ENCODE measurements around the gene LILRB1. TPM values are rescaled to one million over a fixed set of nuclear protein-coding genes. Genes with fewer than 3 reads are reported as not detected.

LILRB1 gene
- total and polyA plus RNA-seq, 2 donors (not counting 3 experiments of a cell fraction or from before 2014, with no cell fraction given) = not detected

GRCh38 chr19:54644056-54644455 lies 13.8 kb downstream of the LILRB1 start:
- no peak overlapping the region for H3K27ac ChIP-seq (ENCODE audit: insufficient read depth, low read depth, low read length)
- FAIRE-seq (no peak), DNase-seq (ENCODE audit: low read depth, low spot score) (no peak)
- no TSS peak for BruUV-seq (replicated peaks)
- no peaks in the 10 kb centered on the region for H3K9me3 ChIP-seq (replicated peaks; ENCODE audit: control insufficient read depth, insufficient read depth, low read length)
- no peaks in the 10 kb centered on the region for H3K36me3 ChIP-seq (ENCODE audit: control insufficient read depth in 2 of 2, extremely low read depth in 1 of 2, insufficient read depth in 2 of 2, low read length in 2 of 2)
- TF ChIP-seq FOS (IDR thresholded peaks at IDR 0.05; ENCODE audit: borderline replicate concordance, insufficient read depth, low read length) (no peak), JUN (IDR thresholded peaks at IDR 0.05; ENCODE audit: borderline replicate concordance, insufficient read depth, insufficient read length, low read depth) (no peak), MYC (IDR thresholded peaks at IDR 0.05; ENCODE audit: low read depth, low read length) (no peak), EZH2 (IDR thresholded peaks at IDR 0.05; ENCODE audit: borderline replicate concordance, low read depth, low read length, severe bottlenecking) (no peak), MAX (IDR thresholded peaks at IDR 0.05; ENCODE audit: insufficient read depth, insufficient read length) (no peak), CTCF (IDR thresholded peaks at IDR 0.05; ENCODE audit: extremely low read depth in 1 of 2, insufficient read depth in 1 of 2, low read depth in 1 of 2, low read length in 2 of 2) (no peak), POLR2A (IDR thresholded peaks at IDR 0.05; ENCODE audit: low read depth, low read length) (no peak), GATA2 (IDR thresholded peaks at IDR 0.05; ENCODE audit: insufficient read depth, insufficient read length, low read depth, low read length) (no peak), POLR2AphosphoS5 (IDR thresholded peaks at IDR 0.05; ENCODE audit: insufficient read depth, low read depth, low read length) (no peak)
- H3K79me2 ChIP-seq (ENCODE audit: control insufficient read depth, insufficient read depth, low read length) = no peaks in the 10 kb centered on the region
- H3K4me3 ChIP-seq (replicated peaks in 1 of 3; ENCODE audit: insufficient read depth in 1 of 3, low read depth in 1 of 3, low read length in 3 of 3) = no peak overlapping the region
- ChIA-PET CTCF (no interaction called here), POLR2A (no interaction called here)
- H2AFZ ChIP-seq (ENCODE audit: low read depth, low read length) = no peak overlapping the region
- H3K4me1 ChIP-seq (ENCODE audit: control insufficient read depth, extremely low read depth, insufficient read depth, low read length) = no peaks in the 10 kb centered on the region
- dilution Hi-C loops (cut with MboI; ENCODE audit: extremely low pct_ligation_motif_present, low sequenced_read_pairs) = no loop called here
- H3K27me3 ChIP-seq (ENCODE audit: control insufficient read depth in 2 of 2, insufficient read depth in 2 of 2, low read length in 2 of 2) = no peaks in the 10 kb centered on the region
- H4K20me1 ChIP-seq (replicated peaks; ENCODE audit: control insufficient read depth, extremely low read depth, insufficient read depth, low read length) = no peaks in the 10 kb centered on the region
- intact Hi-C loops (cut with micrococcal nuclease) = no loop called here
- H3K9ac ChIP-seq (replicated peaks; ENCODE audit: extremely low read depth, insufficient read depth, low read length) = no peak overlapping the region
- no peak overlapping the region for H3K4me2 ChIP-seq (ENCODE audit: insufficient read depth, low read length)
- no peaks in the 10 kb centered on the region for H3K9me1 ChIP-seq (replicated peaks; ENCODE audit: control insufficient read depth, extremely low read depth, insufficient read depth, low read length)
